KOPT-K1 (cell line): ENCODE results near the gene RAPSN.

Experiments used
- H3K27ac ChIP-seq: fragments of 200-600 bp; sonication (generic); 2 replicates; pipeline ENCODE4 v1.5.1; 2016; ENCODE audit warnings: antibody characterized with exemption, mild to moderate bottlenecking, low read depth, low read length; ENCODE audit not compliant: poor library complexity, severe bottlenecking
- H3K36me3 ChIP-seq: fragments of 200-600 bp; sonication (generic); 2 replicates; pipeline ENCODE4 v1.5.1; 2017; ENCODE audit warnings: antibody characterized with exemption, mild to moderate bottlenecking, low read length, moderate library complexity; ENCODE audit not compliant: insufficient read depth
- H3K9me3 ChIP-seq: fragments of 200-600 bp; sonication (generic); 2 replicates; pipeline ENCODE4 v1.5.1; 2017; ENCODE audit warnings: antibody characterized with exemption, low read length, mild to moderate bottlenecking; ENCODE audit not compliant: insufficient read depth, poor library complexity, severe bottlenecking

RAPSN gene

DNA sequence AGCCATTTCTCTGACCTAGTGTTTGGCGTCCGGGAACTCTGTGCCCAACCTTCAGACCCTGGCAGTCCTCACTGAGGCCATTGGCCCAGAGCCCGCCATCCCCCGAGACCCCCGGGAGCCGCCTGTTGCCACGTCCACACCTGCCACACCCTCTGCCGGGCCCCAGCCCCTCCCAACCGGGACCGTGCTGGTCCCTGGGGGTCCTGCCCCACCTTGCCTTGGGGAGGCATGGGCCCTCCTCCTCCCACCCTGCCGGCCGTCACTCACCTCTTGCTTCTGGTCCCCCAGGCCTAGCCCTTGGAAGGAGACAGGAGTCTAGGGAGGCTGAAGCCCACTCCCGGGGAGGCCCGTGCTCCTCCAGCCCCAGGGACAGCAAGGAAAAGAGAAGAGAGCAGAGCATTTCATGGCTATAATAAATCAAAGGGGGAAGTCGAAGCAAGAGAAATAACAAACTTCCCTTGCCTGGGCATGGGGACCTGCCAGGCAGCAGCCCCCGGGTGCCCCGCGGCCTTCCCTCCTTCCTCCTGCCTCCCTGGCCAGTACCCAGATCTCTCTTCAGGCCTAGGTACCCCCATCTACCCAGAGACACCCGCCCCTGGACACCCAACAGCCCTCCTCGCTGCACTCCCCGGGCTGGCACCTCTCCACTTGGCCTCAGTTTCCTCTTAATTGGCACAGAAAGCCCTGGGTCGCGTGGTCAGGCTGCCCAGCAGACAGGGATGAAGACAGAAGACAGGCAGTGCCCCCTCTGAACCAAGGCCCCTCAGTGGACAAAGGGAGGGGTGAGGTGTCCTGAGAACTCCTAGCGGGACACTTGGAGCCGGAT, 53.5 kb downstream of the RAPSN start:
- Histone ChIP-seq H3K36me3 (no peaks in the 10 kb centered on the region), H3K9me3 (no peaks in the 10 kb centered on the region), H3K27ac (peak overlapping the region; percentile 85)

DNA sequence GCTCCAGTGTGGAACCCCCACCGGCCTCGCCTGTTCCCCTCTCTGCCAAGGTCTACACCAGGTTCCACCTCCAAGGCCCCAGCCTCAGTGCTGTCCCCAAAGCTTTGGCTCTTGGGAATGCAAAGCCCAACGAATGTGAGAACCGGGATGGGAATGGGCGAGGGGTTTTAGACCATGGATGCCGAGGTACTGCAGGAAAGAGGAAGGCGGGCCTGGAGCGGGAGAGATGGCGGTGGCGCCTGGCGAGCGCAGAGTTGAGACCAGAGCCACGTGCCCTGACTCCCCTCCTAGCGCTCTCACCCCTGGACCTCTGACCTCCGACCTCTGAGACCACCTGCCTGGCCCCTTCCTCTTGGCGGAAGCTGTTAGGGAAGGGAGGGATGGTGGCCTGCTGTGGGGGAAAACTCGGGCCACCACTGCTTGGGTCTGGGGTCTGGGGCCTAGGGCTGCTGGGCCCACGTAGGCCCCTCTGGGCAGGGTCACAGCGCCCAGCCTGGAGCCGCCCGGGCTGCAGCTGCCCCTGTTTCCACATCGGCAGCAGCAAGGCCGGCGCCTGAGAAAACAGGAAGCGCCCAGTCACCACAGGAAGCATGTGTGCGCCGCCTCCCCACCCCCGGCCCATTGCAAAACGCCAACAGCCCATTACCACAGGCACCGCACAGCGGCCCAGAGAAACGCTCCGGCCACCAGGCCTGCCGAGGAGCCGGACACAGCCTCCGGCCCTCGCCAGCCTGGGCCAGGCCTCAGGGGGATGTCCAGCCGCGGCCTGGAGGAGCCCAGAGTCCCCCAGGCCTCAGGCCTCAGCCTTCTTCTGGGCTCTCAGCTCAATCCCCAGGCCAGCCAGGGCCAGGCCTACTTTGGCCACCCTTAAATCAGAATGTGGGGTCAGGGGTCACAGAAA, 54.4 kb downstream of the RAPSN start:
- Histone ChIP-seq H3K9me3 (no peaks in the 10 kb centered on the region), H3K27ac (peak overlapping the region; percentile 85), H3K36me3 (no peaks in the 10 kb centered on the region)

DNA sequence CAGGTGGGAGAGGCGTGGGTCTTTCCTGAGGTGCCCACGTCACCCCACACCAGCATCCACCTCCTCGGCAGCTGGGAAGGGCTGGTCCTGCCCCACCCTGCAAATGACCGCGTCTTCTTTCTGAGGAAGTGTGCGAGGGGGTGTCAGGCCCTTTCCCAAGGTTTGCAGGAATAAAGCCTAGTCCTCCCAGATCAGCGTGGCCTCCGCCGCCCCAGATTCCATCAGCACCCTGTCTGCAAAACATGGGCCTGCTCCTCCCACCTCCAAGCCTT, 55.0 kb downstream of the RAPSN start:
- no peaks in the 10 kb centered on the region for H3K9me3 ChIP-seq
- no peaks in the 10 kb centered on the region for H3K36me3 ChIP-seq
- peak overlapping the region; percentile 85 for H3K27ac ChIP-seq

DNA sequence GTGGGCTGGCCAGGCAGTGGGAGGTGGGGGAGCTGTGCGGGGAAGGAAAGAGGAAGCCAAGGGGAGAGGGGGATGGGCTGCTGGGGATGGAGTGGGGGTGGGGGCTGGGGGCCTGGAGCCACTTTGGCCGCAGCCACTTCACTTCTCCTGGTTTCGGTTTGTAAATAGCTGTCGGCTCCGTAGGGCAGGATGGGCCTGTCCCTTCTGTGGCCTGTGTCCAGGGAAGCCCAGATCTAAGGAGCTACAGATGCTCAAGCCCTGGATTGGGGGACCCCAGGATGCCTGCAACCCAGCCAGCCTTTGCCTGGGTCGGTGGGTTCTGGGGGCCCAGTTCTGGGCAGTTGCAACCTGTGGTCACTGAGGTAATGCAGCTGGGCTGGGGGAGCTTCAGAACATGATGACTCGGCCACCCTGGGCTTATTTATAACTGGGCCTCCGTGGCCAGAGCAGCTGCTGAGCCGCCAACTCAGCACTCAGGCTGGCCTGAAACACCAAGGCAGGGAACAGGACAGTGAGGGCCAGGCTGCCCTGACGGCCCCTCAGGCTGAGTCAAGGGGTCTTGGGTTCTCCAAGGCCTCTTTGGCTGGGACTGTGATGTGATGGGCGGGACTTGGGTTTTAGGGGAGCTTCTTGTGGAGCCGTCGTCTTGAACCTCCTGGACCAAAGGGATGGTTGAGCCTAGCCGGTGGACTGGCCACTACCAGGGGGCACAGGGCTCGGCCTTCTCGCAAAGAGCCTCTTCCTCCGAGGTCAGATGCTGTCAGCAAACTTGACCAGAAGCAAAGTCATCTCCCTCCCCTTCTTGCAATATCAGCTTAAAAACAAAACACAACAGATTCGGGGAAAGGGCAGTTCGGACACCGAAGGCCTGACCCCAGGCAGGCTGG, 55.5 kb downstream of the RAPSN start:
- Histone ChIP-seq H3K9me3 (no peaks in the 10 kb centered on the region), H3K27ac (peak overlapping the region; percentile 85), H3K36me3 (no peaks in the 10 kb centered on the region)

DNA sequence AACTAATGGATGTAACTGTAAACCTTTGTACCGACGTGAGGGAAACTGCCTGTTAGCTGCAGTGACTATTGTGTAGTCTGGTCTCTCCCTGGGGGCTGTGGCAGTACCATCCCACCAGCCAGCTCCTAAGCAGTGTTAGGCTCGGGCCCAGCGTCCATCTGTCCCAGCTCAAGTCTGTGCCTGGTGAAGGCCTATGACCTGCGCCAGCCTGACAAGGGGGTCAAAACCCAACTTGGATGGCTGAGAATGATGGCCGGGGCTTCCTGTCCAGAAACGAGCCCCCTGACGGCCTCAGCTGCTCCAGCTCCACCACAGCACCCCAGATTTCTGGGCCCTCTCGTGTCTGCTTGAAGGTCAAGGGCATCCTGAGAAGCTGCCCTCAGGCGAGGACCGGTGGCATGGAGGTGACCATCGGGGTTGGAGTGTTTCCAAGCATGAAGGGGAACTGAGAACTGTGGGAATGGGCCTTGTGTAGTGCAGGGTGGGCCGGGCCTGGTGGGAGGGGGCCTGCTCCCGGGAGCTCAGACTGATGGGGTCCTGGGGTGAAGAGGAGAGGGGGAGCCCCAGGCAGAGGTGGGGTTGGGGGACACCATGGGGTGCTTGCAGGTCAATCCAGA, 56.3 kb downstream of the RAPSN start:
- no peaks in the 10 kb centered on the region for H3K9me3 ChIP-seq
- H3K27ac ChIP-seq = no peak overlapping the region
- H3K36me3 ChIP-seq = no peaks in the 10 kb centered on the region

DNA sequence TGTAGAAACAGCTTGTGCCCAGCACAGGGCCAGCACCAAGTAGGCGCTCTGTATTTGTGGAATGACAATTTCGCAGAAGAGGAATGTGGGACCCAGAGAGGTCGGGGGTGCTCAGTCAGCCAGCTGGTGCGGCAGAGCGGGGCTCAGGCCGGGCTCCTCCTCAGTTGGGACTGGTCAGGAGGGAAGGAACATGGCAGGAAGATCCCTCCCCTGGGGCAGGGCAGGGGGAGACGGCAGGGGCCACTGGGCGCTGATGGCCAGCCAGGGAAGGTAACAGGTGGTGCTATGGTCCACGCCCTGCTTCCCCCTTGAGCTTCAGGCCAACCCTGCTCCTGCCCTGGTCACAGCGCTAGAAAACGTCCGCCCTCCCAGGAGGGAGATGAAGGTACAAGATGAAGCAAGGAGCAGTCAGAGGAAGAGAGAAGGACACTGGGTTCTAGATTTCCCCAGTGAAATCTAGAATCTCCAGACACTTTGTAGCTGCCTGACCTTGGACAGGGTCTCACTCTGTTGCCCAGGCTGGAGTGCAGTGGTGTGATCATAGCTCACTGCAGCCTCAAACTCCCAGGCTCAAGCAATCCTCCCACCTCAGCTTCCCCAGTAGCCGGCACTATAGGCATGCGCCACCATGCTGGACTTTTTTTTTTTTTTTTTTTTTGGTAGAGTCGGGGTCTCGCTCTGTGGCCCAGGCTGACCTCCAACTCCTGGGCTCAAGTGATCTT, 57.1 kb downstream of the RAPSN start:
- Histone ChIP-seq H3K27ac (no peak overlapping the region), H3K9me3 (no peaks in the 10 kb centered on the region), H3K36me3 (no peaks in the 10 kb centered on the region)

DNA sequence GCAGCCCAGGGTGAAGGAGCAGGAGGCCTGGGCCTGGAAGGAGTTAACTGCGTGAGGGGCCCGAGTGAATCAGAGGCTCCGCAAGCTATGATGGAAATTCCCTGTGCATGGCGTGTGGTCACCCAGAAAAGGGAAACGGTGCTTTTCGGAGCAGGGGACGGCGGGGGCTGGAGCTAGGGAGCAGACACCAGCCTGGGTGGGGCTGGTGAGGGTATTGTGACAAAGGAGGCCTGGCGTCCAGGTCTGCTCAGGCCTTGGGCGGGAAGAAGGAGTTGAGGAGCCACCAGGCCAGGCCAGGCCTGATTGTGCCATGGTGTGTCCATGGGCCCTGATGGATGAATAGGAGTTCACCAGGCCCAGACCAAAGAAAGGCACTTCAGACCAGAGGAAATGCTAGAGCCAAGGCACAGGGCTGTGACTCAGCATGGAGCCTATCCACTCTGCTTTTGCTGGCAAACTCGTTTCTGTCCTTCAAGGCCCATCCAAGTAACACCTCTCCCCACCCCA, 57.8 kb downstream of the RAPSN start:
- Histone ChIP-seq H3K36me3 (no peaks in the 10 kb centered on the region), H3K9me3 (no peaks in the 10 kb centered on the region), H3K27ac (no peak overlapping the region)

DNA sequence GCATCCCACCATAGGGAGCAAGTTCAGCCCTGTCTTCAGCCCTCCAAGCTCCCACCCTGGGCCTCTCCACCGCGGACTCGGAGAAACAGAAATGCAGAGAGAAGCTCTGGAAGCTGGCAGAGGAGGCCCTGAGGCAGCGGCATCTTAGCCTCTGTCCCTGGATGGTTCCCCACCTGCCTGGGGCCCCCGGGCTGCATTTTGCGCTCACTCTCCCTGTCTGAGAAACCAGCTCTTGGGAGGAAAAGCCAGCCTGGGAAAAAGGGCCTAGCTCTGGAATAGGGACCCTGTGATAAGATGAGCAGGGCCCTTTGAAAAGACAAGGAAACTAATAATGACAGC, 58.5 kb downstream of the RAPSN start:
- no peak overlapping the region for H3K27ac ChIP-seq
- no peaks in the 10 kb centered on the region for H3K9me3 ChIP-seq
- H3K36me3 ChIP-seq = no peaks in the 10 kb centered on the region

DNA sequence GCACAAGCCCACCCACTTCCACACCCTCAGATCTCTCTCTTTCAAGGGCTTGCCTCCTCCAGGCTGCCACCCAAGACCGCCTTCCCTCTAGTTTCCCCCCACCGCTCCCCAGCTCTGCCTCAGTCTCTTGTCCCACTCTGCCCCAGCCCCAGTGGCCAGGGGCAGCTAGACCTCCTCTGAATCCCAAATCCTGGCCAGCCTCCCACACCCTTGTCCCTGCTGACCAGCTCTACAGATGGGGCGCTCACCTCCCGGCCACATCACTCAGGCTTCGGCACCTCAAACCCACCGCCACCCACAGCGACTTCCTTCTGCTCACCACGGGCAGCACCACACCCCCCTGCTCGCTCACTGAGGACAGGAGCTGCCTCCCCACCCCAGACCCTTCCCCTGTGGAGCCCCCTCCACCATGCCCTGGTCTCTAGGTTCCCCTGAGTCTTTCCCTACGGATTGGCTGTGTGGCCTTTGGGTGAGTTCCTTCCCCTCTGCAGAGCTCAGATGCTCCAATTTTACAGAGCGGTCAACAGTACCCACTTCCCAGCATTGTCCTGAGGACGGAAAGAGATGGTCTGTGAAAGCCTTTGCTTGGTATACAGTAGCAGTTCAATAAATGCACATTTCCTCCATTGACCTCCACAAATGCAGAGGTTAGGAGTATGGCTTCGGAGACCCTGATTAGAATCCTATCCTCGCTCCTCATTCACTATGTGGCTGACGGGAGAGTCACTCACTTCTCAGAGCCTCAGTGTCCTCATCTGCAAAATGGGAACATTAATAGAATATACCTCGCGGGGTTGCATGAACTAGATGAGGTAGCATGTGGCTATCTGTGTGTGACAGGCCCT, 59.1 kb downstream of the RAPSN start:
- no peaks in the 10 kb centered on the region for H3K36me3 ChIP-seq
- no peak overlapping the region for H3K27ac ChIP-seq
- H3K9me3 ChIP-seq = no peaks in the 10 kb centered on the region

DNA sequence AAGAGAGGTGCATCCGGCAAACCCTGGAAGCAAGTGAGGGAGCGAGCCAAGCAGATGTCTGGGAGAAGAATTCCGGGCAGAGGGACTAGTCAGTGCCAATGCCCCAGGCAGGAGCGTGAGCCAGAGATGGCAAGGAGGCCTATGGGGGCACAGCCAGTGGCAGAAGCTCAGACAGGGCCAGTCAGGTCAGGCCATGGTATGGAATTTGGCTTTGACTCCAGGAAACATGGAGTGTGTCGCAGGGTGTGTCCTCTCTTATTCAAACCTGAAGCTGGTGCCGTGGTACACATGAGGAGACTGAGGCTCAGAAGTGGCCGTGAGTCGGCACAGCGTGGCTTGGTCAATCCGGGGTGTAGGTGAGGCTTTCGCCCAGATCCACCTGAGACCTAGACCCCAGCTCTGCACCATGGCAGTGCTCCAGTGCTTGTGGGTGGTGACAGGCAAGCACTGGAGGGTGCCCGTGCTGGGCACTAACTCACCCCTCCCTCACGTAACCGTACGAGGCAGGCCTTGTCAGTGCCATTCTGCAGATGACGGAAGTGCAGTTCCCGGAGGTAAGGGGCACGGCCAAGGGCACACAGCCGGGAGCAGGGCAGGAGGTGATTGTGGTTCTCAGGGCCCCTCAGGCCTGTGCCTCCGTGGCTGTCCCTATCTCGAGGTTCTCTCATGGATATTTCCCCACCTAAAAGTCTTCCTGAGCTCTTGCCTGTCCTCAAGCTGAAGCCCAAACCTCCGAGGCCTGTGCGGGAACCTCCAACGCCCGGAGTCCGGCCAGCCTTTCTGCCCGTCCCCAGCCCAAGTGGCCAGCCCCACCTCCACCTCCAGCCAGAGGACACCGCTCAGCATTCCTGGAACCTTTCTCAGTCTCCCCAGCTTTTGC, 60.0 kb downstream of the RAPSN start:
- Histone ChIP-seq H3K36me3 (no peaks in the 10 kb centered on the region), H3K9me3 (no peaks in the 10 kb centered on the region), H3K27ac (no peak overlapping the region)

DNA sequence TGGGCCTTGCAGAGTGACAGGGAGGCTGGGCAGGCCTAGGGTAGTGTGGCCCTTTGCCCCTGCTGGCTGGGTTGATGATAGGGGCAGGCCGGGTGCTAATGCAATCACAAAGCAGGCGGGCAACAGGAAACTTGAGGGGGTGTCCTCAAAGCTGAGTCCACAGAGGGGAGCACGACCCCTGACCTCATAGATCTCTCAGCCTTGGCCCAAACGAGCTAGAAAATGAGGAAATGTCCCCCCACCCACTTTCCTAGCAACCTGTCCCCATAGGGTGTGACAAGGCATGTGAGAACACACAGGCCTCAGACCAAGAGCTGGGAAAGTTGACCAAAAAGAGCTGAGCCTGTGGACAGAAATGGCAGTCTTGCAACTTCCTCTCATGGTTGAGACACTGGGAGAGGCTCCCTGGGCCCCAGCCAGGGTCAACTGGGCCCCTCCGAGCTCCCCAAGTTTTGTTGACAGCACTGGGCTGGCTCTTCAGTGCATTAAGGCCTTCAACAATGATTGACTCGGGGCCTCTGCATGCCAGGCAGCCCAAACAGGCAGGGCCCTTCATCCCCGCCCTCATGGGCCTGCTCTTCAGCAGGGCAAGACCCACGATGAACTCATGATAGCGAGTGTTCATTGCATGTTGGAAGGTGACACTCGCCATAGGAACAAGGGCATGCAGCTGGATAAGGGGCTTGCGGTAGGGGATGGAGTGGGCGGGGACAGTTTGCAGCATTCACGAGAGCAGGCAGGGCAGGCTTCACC, 60.8 kb downstream of the RAPSN start:
- Histone ChIP-seq H3K9me3 (no peaks in the 10 kb centered on the region), H3K36me3 (no peaks in the 10 kb centered on the region), H3K27ac (no peak overlapping the region)
